ENCODE data around the gene DHRS4.
"Not testable (repeated sequence)": the region's sequence is repeated elsewhere in the genome, so short reads cannot be mapped to it uniquely, and the experiment has no call there.

The DHRS4 gene

GRCh38 chr14:23937203-23937602, 16.4 kb upstream of the DHRS4 start:
- no peak for DNase-seq
- in situ Hi-C loops (cut with HindIII; ENCODE audit: low pct_ligation_motif_present, low pct_unique_long_range_greater_than_20kb, low sequenced_read_pairs): no loop called here

GRCh38 chr14:23938823-23939222, 14.7 kb upstream of the DHRS4 start:
- in situ Hi-C loops (cut with HindIII; ENCODE audit: low pct_ligation_motif_present, low pct_unique_long_range_greater_than_20kb, low sequenced_read_pairs): no loop called here
- DNase-seq: no peak

GRCh38 chr14:23939607-23940326, 13.8 kb upstream of the DHRS4 start:
- in situ Hi-C loops (cut with HindIII; ENCODE audit: low pct_ligation_motif_present, low pct_unique_long_range_greater_than_20kb, low sequenced_read_pairs): no loop called here
- DNase-seq: no peak

GRCh38 chr14:23941230-23941629, 12.3 kb upstream of the DHRS4 start:
- DNase-seq: no peak
- in situ Hi-C loops (cut with HindIII; ENCODE audit: low pct_ligation_motif_present, low pct_unique_long_range_greater_than_20kb, low sequenced_read_pairs): no loop called here

GRCh38 chr14:23941669-23942068, 11.9 kb upstream of the DHRS4 start:
- DNase-seq: no peak

GRCh38 chr14:23942587-23942986, 11.0 kb upstream of the DHRS4 start:
- in situ Hi-C loops (cut with HindIII; ENCODE audit: low pct_ligation_motif_present, low pct_unique_long_range_greater_than_20kb, low sequenced_read_pairs): no loop called here

More at GRCh38 chr14:23941669-23942068, 11.9 kb upstream of the DHRS4 start:
- in situ Hi-C loops (cut with HindIII; ENCODE audit: low pct_ligation_motif_present, low pct_unique_long_range_greater_than_20kb, low sequenced_read_pairs): no loop called here

GRCh38 chr14:23949069-23949468, 4.5 kb upstream of the DHRS4 start:
- DNase-seq; in situ Hi-C loops (cut with HindIII; ENCODE audit: low pct_ligation_motif_present, low pct_unique_long_range_greater_than_20kb, low sequenced_read_pairs): not testable (repeated sequence)

More at GRCh38 chr14:23942587-23942986, 11.0 kb upstream of the DHRS4 start:
- DNase-seq: peak; percentile 7

GRCh38 chr14:23950411-23951135, 3.0 kb upstream of the DHRS4 start:
- in situ Hi-C loops (cut with HindIII; ENCODE audit: low pct_ligation_motif_present, low pct_unique_long_range_greater_than_20kb, low sequenced_read_pairs): no loop called here
- DNase-seq: no peak

GRCh38 chr14:23951136-23951466, 2.5 kb upstream of the DHRS4 start:
- DNase-seq; in situ Hi-C loops (cut with HindIII; ENCODE audit: low pct_ligation_motif_present, low pct_unique_long_range_greater_than_20kb, low sequenced_read_pairs): not testable (repeated sequence)

GRCh38 chr14:23951590-23952201, 1.9 kb upstream of the DHRS4 start:
- in situ Hi-C loops (cut with HindIII; ENCODE audit: low pct_ligation_motif_present, low pct_unique_long_range_greater_than_20kb, low sequenced_read_pairs): no loop called here
- DNase-seq: peak; percentile 12

GRCh38 chr14:23953116-23953463, 480 bp upstream of the DHRS4 start:
- in situ Hi-C loops (cut with HindIII; ENCODE audit: low pct_ligation_motif_present, low pct_unique_long_range_greater_than_20kb, low sequenced_read_pairs); DNase-seq: not testable (repeated sequence)

- DNase-seq; in situ Hi-C loops (cut with HindIII; ENCODE audit: low pct_ligation_motif_present, low pct_unique_long_range_greater_than_20kb, low sequenced_read_pairs): not testable (repeated sequence)
These were observed 677 bp downstream of the DHRS4 start for GRCh38 chr14:23954279-23954614.

GRCh38 chr14:23954965-23955364, 1.4 kb downstream of the DHRS4 start:
- in situ Hi-C loops (cut with HindIII; ENCODE audit: low pct_ligation_motif_present, low pct_unique_long_range_greater_than_20kb, low sequenced_read_pairs); DNase-seq: not testable (repeated sequence)

GRCh38 chr14:23955811-23956210, 2.2 kb downstream of the DHRS4 start:
- in situ Hi-C loops (cut with HindIII; ENCODE audit: low pct_ligation_motif_present, low pct_unique_long_range_greater_than_20kb, low sequenced_read_pairs); DNase-seq: not testable (repeated sequence)

- DNase-seq; in situ Hi-C loops (cut with HindIII; ENCODE audit: low pct_ligation_motif_present, low pct_unique_long_range_greater_than_20kb, low sequenced_read_pairs): not testable (repeated sequence)
These were observed 4.5 kb downstream of the DHRS4 start for GRCh38 chr14:23957913-23958569.

- DNase-seq; in situ Hi-C loops (cut with HindIII; ENCODE audit: low pct_ligation_motif_present, low pct_unique_long_range_greater_than_20kb, low sequenced_read_pairs): not testable (repeated sequence)
These were observed 7.3 kb downstream of the DHRS4 start for GRCh38 chr14:23960899-23961298.

- in situ Hi-C loops (cut with HindIII; ENCODE audit: low pct_ligation_motif_present, low pct_unique_long_range_greater_than_20kb, low sequenced_read_pairs); DNase-seq: not testable (repeated sequence)
These were observed 8.1 kb downstream of the DHRS4 start for GRCh38 chr14:23961704-23962103.

- DNase-seq; in situ Hi-C loops (cut with HindIII; ENCODE audit: low pct_ligation_motif_present, low pct_unique_long_range_greater_than_20kb, low sequenced_read_pairs): not testable (repeated sequence)
These were observed 15.5 kb downstream of the DHRS4 start for GRCh38 chr14:23969130-23969480.
